Measurements from ENCODE around the gene ANO6.
"Not testable (repeated sequence)": the region's sequence is repeated elsewhere in the genome, so short reads cannot be mapped to it uniquely, and the experiment has no call there.

ANO6 gene

GRCh38 chr12:45235087-45236025, 19.5 kb downstream of the ANO6 start:
- in situ Hi-C loops (cut with MboI; ENCODE audit: low sequenced_read_pairs): no loop called here

- in situ Hi-C loops (cut with MboI; ENCODE audit: low sequenced_read_pairs): not testable (repeated sequence)
These were observed 20.5 kb downstream of the ANO6 start for GRCh38 chr12:45236383-45236782.

GRCh38 chr12:45242180-45242579, 26.3 kb downstream of the ANO6 start:
- in situ Hi-C loops (cut with MboI; ENCODE audit: low sequenced_read_pairs): no loop called here

- in situ Hi-C loops (cut with MboI; ENCODE audit: low sequenced_read_pairs): no loop called here
These were observed 28.1 kb downstream of the ANO6 start for GRCh38 chr12:45243963-45244362.

DNA sequence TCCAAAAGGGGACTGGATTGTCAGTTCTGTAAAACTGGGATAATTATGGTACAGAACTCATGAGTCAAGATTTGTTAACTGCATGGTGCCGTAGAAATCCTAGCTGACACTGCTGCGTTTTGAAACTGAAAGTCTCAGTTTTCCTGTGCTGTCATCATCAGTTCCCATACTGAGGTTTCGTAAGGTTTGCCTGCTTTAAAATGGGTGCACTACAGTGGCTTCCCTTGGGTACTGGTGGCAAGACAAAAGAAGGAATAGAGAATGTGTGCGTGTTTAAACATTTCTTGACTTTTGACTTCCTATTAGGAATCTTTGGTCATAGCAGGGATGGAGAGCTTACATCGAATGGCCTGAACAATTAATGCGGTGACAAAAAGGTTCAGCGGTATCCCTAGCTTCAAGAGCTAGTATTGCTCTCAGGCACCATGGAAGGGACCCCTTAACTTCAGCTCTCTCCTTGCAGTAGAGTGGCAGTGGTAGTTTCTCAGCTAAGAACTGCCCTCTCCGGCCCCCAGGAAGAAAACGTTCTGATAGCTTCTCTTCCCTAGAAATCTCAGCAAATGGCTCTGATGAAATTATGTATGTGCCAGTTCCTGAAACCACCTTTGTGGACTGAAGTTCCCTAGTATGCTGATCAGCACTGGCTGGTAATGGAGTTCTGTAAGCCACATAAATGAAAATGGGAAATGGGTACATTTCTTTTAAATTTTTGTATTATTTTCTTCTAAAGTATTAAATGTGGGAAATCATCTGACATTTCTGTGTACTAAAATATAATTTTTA, 28.9 kb downstream of the ANO6 start:
- in situ Hi-C loops (cut with MboI; ENCODE audit: low sequenced_read_pairs): no loop called here

- in situ Hi-C loops (cut with MboI; ENCODE audit: low sequenced_read_pairs): no loop called here
These were observed 30.3 kb downstream of the ANO6 start for GRCh38 chr12:45246236-45246635.

DNA sequence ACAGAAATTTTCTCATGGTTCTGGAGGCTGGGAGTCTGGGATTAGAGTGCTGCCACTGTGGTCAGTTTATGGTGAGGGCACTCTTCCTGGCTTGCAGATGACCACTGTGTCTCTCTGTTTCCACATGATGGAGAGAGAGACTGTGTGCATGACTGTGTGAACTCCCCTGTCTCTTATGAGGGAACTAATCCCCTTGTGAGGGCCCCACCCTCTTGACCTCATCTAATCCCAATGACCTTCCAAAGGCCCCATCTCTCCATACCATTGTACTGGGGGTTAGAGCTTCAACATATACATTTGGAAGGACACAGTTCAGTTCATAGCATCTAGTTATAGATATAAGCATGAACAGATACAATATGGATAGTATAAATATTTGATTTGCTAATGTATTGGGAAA, 31.7 kb downstream of the ANO6 start:
- in situ Hi-C loops (cut with MboI; ENCODE audit: low sequenced_read_pairs): no loop called here

DNA sequence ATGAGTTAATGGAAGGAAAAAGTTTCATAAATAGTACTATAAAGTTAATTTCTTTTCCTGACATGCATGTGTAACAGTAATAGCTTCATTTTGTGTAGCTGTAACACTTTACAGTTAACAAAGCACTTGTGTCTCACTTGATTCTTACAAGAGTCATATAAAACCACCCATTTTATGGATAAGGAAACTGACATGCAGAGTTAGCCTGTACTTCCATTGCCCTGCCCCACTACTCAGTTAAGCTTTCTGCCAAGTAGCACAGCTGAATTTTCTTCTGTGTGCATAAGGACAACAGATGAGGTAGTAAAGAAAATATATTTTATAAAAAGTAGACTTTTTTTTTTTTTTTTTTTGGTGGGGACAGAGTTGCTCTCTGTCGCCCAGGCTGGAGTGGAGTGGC, 32.2 kb downstream of the ANO6 start:
- in situ Hi-C loops (cut with MboI; ENCODE audit: low sequenced_read_pairs): no loop called here

DNA sequence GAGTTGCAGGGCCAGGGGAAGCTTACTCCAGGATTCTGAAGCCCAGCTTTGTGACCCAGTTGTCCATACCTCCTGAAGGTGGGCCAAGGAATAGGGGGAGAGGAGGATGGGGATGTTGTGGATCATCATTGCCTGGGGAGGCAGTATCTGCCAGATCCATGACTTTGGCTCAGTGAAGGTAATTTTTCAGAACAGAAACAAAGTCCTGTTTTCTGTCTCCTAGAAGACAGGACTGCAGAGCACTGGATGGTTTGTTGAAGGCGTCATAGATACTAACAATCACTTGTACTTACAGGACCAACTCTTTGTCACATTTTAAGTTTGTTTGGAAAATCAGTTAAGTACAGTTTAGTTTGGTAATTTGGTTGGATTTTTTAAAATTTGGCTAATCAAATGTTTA, 38.4 kb downstream of the ANO6 start:
- in situ Hi-C loops (cut with MboI; ENCODE audit: low sequenced_read_pairs): no loop called here

- in situ Hi-C loops (cut with MboI; ENCODE audit: low sequenced_read_pairs): no loop called here
These were observed 40.8 kb downstream of the ANO6 start for GRCh38 chr12:45256721-45257120.

- in situ Hi-C loops (cut with MboI; ENCODE audit: low sequenced_read_pairs): no loop called here
These were observed 41.5 kb downstream of the ANO6 start for GRCh38 chr12:45257185-45257930.

DNA sequence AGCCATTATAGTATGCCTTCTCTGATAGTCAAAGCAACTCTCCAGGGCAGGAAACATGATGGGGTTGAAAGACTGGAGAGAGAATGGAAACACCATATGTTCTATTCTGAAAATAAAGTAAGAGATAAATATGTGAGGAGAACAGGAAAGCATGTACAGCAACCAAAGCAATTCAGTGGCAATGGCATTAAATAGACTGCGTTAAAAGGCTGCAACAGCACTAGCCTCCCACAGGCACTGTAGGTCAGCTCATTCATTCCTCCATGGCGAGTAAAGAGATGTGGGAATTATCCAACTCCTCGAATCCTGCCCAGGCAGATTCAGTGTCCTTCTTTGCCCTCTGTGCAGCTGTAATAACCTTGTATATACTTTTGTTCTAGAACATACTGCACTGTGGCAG, 43.8 kb downstream of the ANO6 start:
- in situ Hi-C loops (cut with MboI; ENCODE audit: low sequenced_read_pairs): no loop called here

DNA sequence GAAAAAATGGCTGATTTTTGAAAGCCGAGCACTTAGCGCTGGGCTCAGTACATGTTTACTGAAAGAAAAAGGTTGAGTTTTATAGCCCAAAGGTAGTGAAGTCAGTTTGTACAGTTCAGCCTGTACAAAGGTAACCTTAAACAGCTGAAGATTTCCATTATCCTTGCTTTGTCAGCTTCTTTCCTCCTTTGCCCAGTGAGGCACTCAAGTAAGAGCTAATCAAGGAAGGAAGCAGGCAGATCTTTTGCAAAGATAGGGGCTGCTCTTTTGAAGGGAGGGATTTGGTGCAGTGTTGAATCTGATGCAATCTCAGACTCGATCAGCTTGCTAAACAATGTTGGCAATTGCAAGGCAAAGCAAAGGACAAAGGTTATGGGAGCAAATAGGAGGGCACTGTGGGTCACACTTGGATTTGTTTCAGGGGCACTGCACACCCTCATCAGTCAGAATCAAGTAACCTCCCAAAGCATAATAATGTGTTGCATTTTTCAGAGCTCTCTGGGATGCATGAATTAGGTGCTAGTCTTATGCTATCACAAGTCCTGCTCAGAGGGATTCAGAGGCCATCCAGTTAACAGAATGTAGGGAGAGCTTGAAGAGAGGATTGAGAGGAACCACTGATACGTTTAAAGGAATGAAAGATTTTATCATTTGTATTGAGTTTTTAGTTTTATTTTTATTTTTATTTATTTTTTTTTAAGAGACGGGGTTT, 44.4 kb downstream of the ANO6 start:
- in situ Hi-C loops (cut with MboI; ENCODE audit: low sequenced_read_pairs): no loop called here

- in situ Hi-C loops (cut with MboI; ENCODE audit: low sequenced_read_pairs): no loop called here
These were observed 45.0 kb downstream of the ANO6 start for GRCh38 chr12:45260854-45261253.

DNA sequence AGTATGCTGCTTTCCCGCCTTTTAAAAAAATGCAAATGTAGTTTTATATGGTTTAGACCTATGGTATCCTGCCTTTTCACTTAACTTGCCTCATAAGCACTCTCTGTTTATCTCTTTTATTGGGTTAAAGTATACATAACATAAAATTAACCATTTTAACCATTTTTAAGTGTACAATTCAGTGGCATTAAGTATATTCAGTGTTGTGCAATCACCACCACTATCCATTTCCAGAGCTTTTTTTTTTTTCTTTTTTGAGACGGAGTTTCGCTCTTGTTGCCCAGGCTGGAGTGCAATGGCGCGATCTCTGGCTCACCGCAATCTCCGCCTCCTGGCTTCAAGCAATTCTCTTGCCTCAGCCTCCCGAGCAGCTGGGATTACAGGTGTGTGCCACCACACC, 46.3 kb downstream of the ANO6 start:
- in situ Hi-C loops (cut with MboI; ENCODE audit: low sequenced_read_pairs): not testable (repeated sequence)

- in situ Hi-C loops (cut with MboI; ENCODE audit: low sequenced_read_pairs): no loop called here
These were observed 47.7 kb downstream of the ANO6 start for GRCh38 chr12:45263587-45263986.

DNA sequence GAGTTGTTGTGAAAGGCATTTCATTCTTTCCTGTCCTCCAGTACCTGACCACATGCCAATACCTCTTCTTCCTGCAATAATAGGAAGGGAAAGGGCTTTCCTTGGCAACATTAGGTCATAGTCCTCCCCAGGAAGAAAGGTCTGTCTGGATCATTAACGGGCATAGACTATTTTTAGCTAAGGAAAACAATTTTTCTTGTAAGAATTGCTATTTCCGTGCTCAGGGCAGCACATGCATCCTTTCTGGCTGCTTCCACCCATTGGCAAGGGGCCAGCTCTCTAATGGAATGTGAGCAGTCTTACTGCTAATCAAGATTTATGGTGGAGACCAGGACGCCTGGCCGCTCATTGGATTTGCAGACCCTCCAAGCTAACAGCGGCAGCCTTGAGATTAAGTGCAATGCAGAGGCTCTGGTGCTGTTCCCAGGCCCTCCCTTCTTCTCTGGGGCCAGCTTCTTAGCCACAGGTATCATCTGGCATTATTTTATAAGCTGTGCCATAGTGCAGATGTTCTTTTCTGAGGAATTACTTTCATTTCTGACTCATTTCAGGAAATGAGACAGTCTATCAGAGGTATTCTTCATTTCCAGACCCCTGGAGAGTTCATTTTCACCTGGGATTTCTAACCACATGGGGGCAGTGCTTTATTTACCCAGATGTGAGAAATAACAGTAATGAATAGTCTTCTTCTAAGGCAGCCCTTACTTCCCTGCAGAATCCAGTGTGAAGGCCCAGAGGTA, 52.9 kb downstream of the ANO6 start:
- in situ Hi-C loops (cut with MboI; ENCODE audit: low sequenced_read_pairs): no loop called here

DNA sequence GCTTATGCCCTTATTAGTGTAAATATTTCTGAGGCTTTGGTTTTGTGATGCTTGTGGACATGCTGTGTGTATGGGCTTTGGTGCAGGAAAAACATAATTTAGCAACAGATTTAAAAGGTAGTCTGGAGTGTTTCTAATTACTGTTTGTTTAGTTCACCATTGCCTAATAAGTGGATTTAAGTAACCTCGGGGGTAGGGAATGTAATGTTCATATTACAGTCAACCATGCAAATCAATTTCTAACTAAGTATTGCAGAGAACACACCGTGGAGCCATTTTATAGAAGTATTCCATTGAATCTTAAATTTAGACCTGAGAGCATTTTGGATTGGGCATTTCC, 53.5 kb downstream of the ANO6 start:
- in situ Hi-C loops (cut with MboI; ENCODE audit: low sequenced_read_pairs): no loop called here

GRCh38 chr12:45270951-45271350, 55.1 kb downstream of the ANO6 start:
- in situ Hi-C loops (cut with MboI; ENCODE audit: low sequenced_read_pairs): no loop called here

DNA sequence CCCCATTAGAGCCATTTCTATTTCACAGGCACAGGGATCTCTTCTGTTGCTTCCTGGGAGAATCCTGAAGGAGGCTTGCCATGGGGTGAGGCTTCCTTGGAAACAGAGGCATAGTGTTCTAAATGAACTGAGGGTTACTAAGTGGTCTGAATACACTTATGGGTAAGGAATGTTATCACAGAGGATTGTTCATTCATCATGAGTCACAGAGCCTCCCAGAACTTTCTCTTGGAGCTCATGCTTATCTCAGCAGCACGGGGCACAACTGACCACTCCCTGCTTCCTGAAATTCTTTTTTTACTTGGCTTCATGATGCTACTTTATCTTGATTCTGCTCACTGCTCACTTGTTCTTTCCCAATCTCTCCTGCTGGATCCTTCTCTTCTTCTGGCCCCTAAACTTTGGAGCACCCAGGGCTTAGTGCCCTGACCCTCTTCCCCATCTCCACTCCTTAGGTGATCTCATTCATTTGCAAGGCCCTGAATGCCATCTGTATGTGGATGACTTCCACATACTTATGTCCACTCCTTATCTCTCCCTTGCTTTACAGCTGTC, 57.9 kb downstream of the ANO6 start:
- in situ Hi-C loops (cut with MboI; ENCODE audit: low sequenced_read_pairs): no loop called here
